ENCODE measurements around the gene NEMP1.

Gene NEMP1

DNA sequence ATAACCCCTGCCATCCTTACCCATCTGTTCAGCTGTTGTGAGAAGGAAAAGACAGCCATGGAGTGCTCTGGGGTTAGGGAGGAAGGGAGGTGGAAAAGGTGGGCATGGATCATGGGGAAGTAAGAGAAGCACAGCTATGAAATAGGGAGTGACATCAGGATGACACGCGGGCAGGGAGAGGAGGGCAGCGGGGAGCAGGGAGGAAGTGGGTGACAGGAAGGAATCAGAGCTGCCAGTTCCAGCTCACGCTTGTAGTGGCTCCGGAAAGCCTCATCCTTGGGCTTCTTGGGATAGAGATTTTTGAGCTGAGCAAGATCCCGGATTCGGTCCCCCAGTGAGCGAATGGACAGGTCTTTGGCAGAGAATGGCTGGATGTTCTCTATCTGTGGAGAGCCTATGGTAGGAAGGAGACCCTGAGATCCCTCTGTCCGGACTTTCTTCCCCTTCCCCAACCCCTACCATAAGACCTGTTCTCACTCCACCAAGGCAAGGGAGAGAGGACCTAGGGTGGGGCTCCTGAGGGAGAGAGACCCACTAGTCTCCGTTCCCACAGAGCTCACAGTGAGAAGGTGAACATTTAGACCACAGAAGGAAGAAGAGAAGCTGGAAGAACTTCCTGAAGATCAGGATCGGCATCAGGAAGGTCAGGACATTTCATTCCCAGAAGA, 20.6 kb upstream of the NEMP1 start:
- no peak for DNase-seq (ENCODE audit: low read depth)
- TF ChIP-seq CTCF (IDR thresholded peaks at IDR 0.05; ENCODE audit: control insufficient read depth, insufficient read depth, low read depth, low read length, missing control alignments) = no peak
- H3K4me3 ChIP-seq (ENCODE audit: control insufficient read depth, low read depth, low read length) = no peak overlapping the region

GRCh38 chr12:57098546-57098945, 20.0 kb upstream of the NEMP1 start:
- TF ChIP-seq CTCF (IDR thresholded peaks at IDR 0.05; ENCODE audit: control insufficient read depth, insufficient read depth, low read depth, low read length, missing control alignments) = no peak
- no peak overlapping the region for H3K4me3 ChIP-seq (ENCODE audit: control insufficient read depth, low read depth, low read length)
- no peak for DNase-seq (ENCODE audit: low read depth)

DNA sequence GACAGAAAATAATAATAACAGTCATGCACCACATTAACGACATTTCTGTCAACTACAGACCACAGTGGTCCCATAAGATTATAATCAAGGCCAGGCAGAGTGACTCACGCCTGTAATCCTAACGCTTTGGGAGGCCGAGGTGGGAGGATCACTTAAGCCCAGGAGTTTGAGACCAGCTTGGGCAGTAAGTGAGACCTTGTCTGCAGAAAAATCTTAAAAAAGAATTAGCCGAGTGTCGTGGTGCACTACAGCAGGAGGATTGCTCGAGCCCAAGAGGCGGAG, 18.9 kb upstream of the NEMP1 start:
- TF ChIP-seq CTCF (IDR thresholded peaks at IDR 0.05; ENCODE audit: control insufficient read depth, insufficient read depth, low read depth, low read length, missing control alignments) = no peak
- no peak overlapping the region for H3K4me3 ChIP-seq (ENCODE audit: control insufficient read depth, low read depth, low read length)
- DNase-seq (ENCODE audit: low read depth) = no peak

- H3K4me3 ChIP-seq (ENCODE audit: control insufficient read depth, low read depth, low read length) = no peak overlapping the region
- TF ChIP-seq CTCF (IDR thresholded peaks at IDR 0.05; ENCODE audit: control insufficient read depth, insufficient read depth, low read depth, low read length, missing control alignments) = no peak
- DNase-seq (ENCODE audit: low read depth) = no peak
Measured at GRCh38 chr12:57096748-57097553, 18.4 kb upstream of the NEMP1 start.

GRCh38 chr12:57096099-57096572, 17.5 kb upstream of the NEMP1 start:
- TF ChIP-seq CTCF (IDR thresholded peaks at IDR 0.05; ENCODE audit: control insufficient read depth, insufficient read depth, low read depth, low read length, missing control alignments) = no peak
- no peak overlapping the region for H3K4me3 ChIP-seq (ENCODE audit: control insufficient read depth, low read depth, low read length)
- no peak for DNase-seq (ENCODE audit: low read depth)

GRCh38 chr12:57095440-57095839, 16.8 kb upstream of the NEMP1 start:
- DNase-seq (ENCODE audit: low read depth) = no peak
- no peak for TF ChIP-seq CTCF (IDR thresholded peaks at IDR 0.05; ENCODE audit: control insufficient read depth, insufficient read depth, low read depth, low read length, missing control alignments)
- H3K4me3 ChIP-seq (ENCODE audit: control insufficient read depth, low read depth, low read length) = no peak overlapping the region
